H1 (cell line): ENCODE measurements around the gene POLA1. TPM values are rescaled to one million over a fixed set of nuclear protein-coding genes. Genes with fewer than 3 reads are reported as not detected.

ENCODE experiments used
- BACH1 ChIP-seq: IDR thresholded peaks from 2 replicates; pipeline ENCODE4 v1.6.1; 2012; ENCODE audit warnings: low read length, improper control_type of control experiment
- CHD7 ChIP-seq: fragments of 300-600 bp; sonication (generic); IDR thresholded peaks from 2 replicates; pipeline ENCODE4 v1.7.1; 2012; ENCODE audit warnings: low read length, moderate library complexity, mild to moderate bottlenecking, inconsistent platforms; ENCODE audit not compliant: insufficient replicate concordance
- polyA plus RNA-seq, 7 experiments: library from polyadenylated mRNA; depleted of rRNA in 3 of 7; stranded (reverse) in 5 of 7; unstranded in 2 of 7; fragments of >200 nt in 5 of 7; fragments of 200-250 nt in 2 of 7; gene quantifications; 1 replicate in 5 of 7; 2 replicates in 1 of 7; 4 replicates in 1 of 7; pipeline versions ENCODE4 v1.2.1 to v1.2.3, GENCODE V29; 2011 to 2013; ENCODE audit warnings: missing spikeins in 2 of 7, mixed read lengths in 2 of 7
- total RNA-seq: library from RNA; stranded (reverse); fragmentation: NEBNext Ultra II Directional; extraction: Animal tissue kit (Norgen Biotek cat#: 25700); gene quantifications from 2 replicates; pipeline ENCODE4 v1.2.1, GENCODE V29; 2021

POLA1 gene
- total and polyA plus RNA-seq, 2 of the 8 experiments (the other 6 are each of a cell fraction or from before 2014, with no cell fraction given), result 5.6 to 34.9 TPM

- TF ChIP-seq CHD7, result no peak
- no peak for TF ChIP-seq BACH1
Measured at GRCh38 chrX:24759786-24760185, 66.1 kb downstream of the POLA1 start (continued).
